Measurements from ENCODE around the gene DHRSX.
"Not testable (repeated sequence)": the region's sequence is repeated elsewhere in the genome, so short reads cannot be mapped to it uniquely, and the experiment has no call there.

Gene DHRSX

DNA sequence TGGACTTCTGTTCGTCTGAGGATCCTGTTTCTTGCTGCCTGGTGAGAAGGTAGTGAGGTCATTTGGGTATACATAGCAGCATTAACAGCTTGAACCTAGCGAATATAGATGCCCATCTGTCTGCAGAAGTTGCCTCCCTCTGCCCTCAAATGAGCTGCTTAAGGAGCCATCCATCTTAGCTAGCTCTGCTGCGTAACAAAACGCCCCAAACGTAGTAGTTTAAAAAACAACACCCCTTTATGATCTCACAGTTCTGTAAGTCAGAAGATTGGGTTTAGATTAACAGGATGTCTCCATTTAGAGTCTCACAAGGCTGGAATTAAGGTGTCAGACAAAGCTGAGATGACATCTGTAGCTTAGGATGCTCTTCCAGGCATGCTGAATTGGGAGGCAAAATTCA lies 185.3 kb downstream of the DHRSX start:
- Histone ChIP-seq H3K4me3 (ENCODE audit: insufficient read length, low read depth) (no peak overlapping the region), H3K9me3 (ENCODE audit: insufficient read depth, low read length) (peaks cover 7% of the 10 kb centered on the region; the same call in 1 of the 2 replicates), H3K4me1 (ENCODE audit: insufficient read depth, insufficient read length) (peaks cover 3% of the 10 kb centered on the region), H3K27me3 (ENCODE audit: insufficient read depth, insufficient read length) (no peaks in the 10 kb centered on the region), H3K36me3 (ENCODE audit: insufficient read depth, insufficient read length, low read length) (no peaks in the 10 kb centered on the region), H3K9ac (ENCODE audit: insufficient read length, low read depth) (no peak overlapping the region)
- no peak for DNase-seq (ENCODE audit: low read depth, low spot score)
- TF ChIP-seq SUZ12 (IDR thresholded peaks at IDR 0.05; ENCODE audit: extremely low read depth, insufficient read depth, insufficient read length), result no peak
- no peak for TF ChIP-seq YY1 (IDR thresholded peaks at IDR 0.05; ENCODE audit: insufficient read depth, insufficient read length)
- no peak for TF ChIP-seq ZNF274 (IDR thresholded peaks at IDR 0.05; ENCODE audit: low read depth, low read length)

DNA sequence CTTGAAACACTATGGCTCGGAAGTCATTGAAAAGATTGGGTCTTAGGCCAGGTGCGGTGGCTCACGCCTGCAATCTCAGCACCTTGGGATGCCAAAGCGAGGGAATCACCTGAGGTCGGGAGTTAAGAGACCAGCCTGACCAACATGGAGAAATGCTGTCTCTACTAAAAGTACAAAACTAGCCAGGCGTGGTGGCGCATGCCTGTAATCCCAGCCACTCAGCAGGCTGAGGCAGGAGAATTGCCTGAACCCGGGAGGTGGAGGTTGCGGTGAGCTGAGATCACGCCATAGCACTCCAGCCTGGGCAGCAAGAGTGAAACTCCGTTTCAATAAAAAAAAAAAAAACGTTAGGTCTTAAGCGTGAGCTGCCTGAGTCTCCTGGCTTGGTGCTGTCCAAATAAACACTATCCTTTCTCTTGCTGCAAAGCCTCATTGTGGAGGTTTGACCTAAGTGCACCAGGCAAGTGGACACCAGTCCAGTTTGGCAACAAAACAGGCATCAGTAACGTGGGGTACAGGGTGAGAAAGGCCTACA lies 185.9 kb downstream of the DHRSX start:
- Histone ChIP-seq H3K36me3 (ENCODE audit: insufficient read depth, insufficient read length, low read length) (no peaks in the 10 kb centered on the region), H3K4me3 (ENCODE audit: insufficient read length, low read depth) (no peak overlapping the region), H3K9ac (ENCODE audit: insufficient read length, low read depth) (no peak overlapping the region), H3K4me1 (ENCODE audit: insufficient read depth, insufficient read length) (peaks cover 6% of the 10 kb centered on the region), H3K27me3 (ENCODE audit: insufficient read depth, insufficient read length) (no peaks in the 10 kb centered on the region), H3K9me3 (ENCODE audit: insufficient read depth, low read length) (peaks cover 7% of the 10 kb centered on the region; the same call in 1 of the 2 replicates)
- no peak for TF ChIP-seq ZNF274 (IDR thresholded peaks at IDR 0.05; ENCODE audit: low read depth, low read length)
- TF ChIP-seq SUZ12 (IDR thresholded peaks at IDR 0.05; ENCODE audit: extremely low read depth, insufficient read depth, insufficient read length), result no peak
- TF ChIP-seq YY1 (IDR thresholded peaks at IDR 0.05; ENCODE audit: insufficient read depth, insufficient read length), result no peak
- no peak for DNase-seq (ENCODE audit: low read depth, low spot score)

DNA sequence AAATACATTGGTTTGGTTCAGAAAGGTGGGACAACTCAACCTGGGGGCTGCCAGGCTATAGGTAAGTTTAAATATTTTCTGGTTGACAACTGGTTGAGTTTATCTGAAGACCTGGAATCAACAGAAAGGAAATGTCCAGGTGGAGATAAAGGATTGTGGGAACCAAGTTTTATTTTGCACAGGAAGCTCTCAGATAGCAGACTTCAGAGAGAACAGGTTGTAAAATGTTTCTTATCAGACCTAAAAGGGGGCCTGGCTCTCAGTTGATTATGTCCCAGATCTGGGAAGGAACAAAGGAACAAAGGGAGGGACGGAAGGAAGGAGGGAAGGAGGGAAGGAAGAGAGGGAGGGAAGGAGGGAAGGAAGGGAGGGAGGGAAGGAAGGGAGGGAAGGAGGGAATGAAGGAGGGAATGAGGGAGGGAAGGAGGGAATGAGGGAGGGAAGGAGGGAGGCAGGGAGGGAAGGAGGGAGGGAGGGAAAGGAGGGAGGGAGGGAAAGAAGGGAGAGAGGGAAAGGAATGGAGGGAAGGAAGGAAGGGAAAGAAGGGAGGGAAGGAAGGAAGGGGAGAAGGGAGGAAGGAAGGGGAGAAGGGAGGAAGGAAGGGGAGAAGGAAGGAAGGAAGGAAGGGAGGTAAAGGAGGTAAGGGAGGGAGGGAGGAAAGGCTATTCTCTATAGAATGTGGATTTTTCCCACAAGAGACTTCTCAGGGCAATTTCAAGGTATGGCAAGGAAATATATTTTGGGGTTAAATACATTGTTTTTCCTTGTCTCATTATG lies 186.7 kb downstream of the DHRSX start:
- Histone ChIP-seq H3K9me3 (ENCODE audit: insufficient read depth, low read length) (peaks cover 7% of the 10 kb centered on the region; the same call in 1 of the 2 replicates), H3K4me3 (ENCODE audit: insufficient read length, low read depth) (no peak overlapping the region), H3K36me3 (ENCODE audit: insufficient read depth, insufficient read length, low read length) (no peaks in the 10 kb centered on the region), H3K27me3 (ENCODE audit: insufficient read depth, insufficient read length) (no peaks in the 10 kb centered on the region), H3K9ac (ENCODE audit: insufficient read length, low read depth) (no peak overlapping the region), H3K4me1 (ENCODE audit: insufficient read depth, insufficient read length) (peaks cover 4% of the 10 kb centered on the region)
- no peak for DNase-seq (ENCODE audit: low read depth, low spot score)
- TF ChIP-seq ZNF274 (IDR thresholded peaks at IDR 0.05; ENCODE audit: low read depth, low read length), result no peak
- TF ChIP-seq SUZ12 (IDR thresholded peaks at IDR 0.05; ENCODE audit: extremely low read depth, insufficient read depth, insufficient read length), result no peak
- no peak for TF ChIP-seq YY1 (IDR thresholded peaks at IDR 0.05; ENCODE audit: insufficient read depth, insufficient read length)

DNA sequence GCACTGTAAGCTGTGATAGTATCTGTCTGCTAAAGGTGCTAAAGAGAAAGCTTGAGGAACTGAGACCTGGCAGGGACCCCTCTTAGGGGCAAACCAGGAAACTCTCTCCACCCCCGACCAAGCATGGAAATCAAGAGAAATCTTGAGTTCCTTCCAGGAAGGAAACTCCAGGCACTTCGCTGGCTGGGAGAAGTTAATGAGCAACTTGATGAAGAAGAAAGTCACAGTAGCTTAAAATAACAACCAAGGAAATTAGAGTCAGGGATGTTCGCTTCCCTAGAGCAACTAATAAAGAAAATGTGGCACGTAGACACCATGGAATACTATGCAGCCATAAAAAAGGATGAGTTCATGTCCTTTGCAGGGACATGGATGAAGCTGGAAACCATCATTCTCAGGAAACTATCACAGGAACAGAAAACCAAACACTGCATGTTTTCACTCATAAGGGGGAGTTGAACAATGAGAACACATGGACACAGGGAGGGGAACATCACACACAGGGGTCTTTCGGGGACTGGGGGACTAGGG lies 188.7 kb downstream of the DHRSX start:
- not testable (repeated sequence) for H3K4me3 ChIP-seq (ENCODE audit: insufficient read length, low read depth); H3K36me3 ChIP-seq (ENCODE audit: insufficient read depth, insufficient read length, low read length); H3K27me3 ChIP-seq (ENCODE audit: insufficient read depth, insufficient read length); H3K4me1 ChIP-seq (ENCODE audit: insufficient read depth, insufficient read length); H3K9me3 ChIP-seq (ENCODE audit: insufficient read depth, low read length); DNase-seq (ENCODE audit: low read depth, low spot score); H3K9ac ChIP-seq (ENCODE audit: insufficient read length, low read depth)

- no peaks in the 10 kb centered on the region for H3K27me3 ChIP-seq (ENCODE audit: insufficient read depth, insufficient read length)
- DNase-seq (ENCODE audit: low read depth, low spot score), result peak; percentile 84
- TF ChIP-seq ZNF274 (IDR thresholded peaks at IDR 0.05; ENCODE audit: low read depth, low read length), result no peak
- TF ChIP-seq YY1 (IDR thresholded peaks at IDR 0.05; ENCODE audit: insufficient read depth, insufficient read length), result no peak
- TF ChIP-seq SUZ12 (IDR thresholded peaks at IDR 0.05; ENCODE audit: extremely low read depth, insufficient read depth, insufficient read length), result no peak
- H3K36me3 ChIP-seq (ENCODE audit: insufficient read depth, insufficient read length, low read length), result no peaks in the 10 kb centered on the region
- peaks cover 7% of the 10 kb centered on the region; the same call in 1 of the 2 replicates for H3K9me3 ChIP-seq (ENCODE audit: insufficient read depth, low read length)
- H3K4me1 ChIP-seq (ENCODE audit: insufficient read depth, insufficient read length), result peaks cover 4% of the 10 kb centered on the region
- H3K4me3 ChIP-seq (ENCODE audit: insufficient read length, low read depth), result no peak overlapping the region
- no peak overlapping the region for H3K9ac ChIP-seq (ENCODE audit: insufficient read length, low read depth)
Observed at GRCh38 chrX:2311501-2311900, 189.3 kb downstream of the DHRSX start.

DNA sequence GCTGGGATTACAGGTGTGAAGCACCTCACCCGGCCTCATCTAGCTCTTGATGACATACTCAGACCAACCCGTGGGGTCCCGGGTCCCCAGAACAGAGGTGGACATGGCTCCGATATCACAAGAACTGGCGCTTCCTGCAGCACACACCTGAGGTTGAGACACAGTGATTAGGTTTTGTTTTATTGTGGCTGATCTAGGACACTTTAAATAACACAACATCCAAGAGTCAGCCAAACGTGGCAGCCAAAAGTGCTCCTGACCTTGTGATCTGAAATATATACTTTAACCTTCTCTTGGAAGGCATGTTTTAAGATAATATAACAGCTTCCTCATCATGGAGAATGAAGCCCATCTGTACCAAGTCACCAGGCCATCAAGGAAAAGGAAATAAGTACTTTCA lies 198.9 kb downstream of the DHRSX start:
- Histone ChIP-seq H3K9me3 (ENCODE audit: insufficient read depth, low read length) (no peaks in the 10 kb centered on the region), H3K36me3 (ENCODE audit: insufficient read depth, insufficient read length, low read length) (no peaks in the 10 kb centered on the region), H3K4me1 (ENCODE audit: insufficient read depth, insufficient read length) (no peaks in the 10 kb centered on the region), H3K27me3 (ENCODE audit: insufficient read depth, insufficient read length) (no peaks in the 10 kb centered on the region), H3K9ac (ENCODE audit: insufficient read length, low read depth) (no peak overlapping the region), H3K4me3 (ENCODE audit: insufficient read length, low read depth) (no peak overlapping the region)
- TF ChIP-seq SUZ12 (IDR thresholded peaks at IDR 0.05; ENCODE audit: extremely low read depth, insufficient read depth, insufficient read length), result no peak
- no peak for TF ChIP-seq YY1 (IDR thresholded peaks at IDR 0.05; ENCODE audit: insufficient read depth, insufficient read length)
- no peak for TF ChIP-seq ZNF274 (IDR thresholded peaks at IDR 0.05; ENCODE audit: low read depth, low read length)
- no peak for DNase-seq (ENCODE audit: low read depth, low spot score)

DNA sequence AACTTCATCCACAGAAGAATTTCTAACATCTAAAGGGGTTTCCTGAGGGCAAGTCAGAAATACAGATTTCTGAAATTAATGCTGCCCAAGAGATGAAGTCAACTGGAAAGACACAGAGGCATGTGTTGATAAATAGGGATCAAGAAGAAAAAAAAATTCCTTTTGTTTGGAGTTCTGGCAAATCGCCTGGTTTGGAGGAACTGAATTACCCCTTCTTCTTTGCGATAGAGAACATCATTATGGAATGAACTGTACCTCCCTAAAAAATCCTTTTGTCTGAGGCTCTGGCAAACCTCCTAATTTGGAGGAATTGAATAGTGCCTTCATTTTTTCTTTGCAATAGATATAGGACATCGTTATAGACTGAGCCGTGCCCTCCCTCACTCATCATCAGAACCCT lies 200.9 kb downstream of the DHRSX start:
- no peak overlapping the region for H3K9ac ChIP-seq (ENCODE audit: insufficient read length, low read depth)
- H3K36me3 ChIP-seq (ENCODE audit: insufficient read depth, insufficient read length, low read length), result no peaks in the 10 kb centered on the region
- DNase-seq (ENCODE audit: low read depth, low spot score), result no peak

More for the DNA sequence above, 200.9 kb downstream of the DHRSX start:
- TF ChIP-seq YY1 (IDR thresholded peaks at IDR 0.05; ENCODE audit: insufficient read depth, insufficient read length) (no peak), ZNF274 (IDR thresholded peaks at IDR 0.05; ENCODE audit: low read depth, low read length) (no peak), SUZ12 (IDR thresholded peaks at IDR 0.05; ENCODE audit: extremely low read depth, insufficient read depth, insufficient read length) (no peak)
- Histone ChIP-seq H3K4me3 (ENCODE audit: insufficient read length, low read depth) (no peak overlapping the region), H3K27me3 (ENCODE audit: insufficient read depth, insufficient read length) (no peaks in the 10 kb centered on the region), H3K9me3 (ENCODE audit: insufficient read depth, low read length) (0 out of 2 replicates have a peak, but pooled peaks cover 3% of the 10 kb centered on the region), H3K4me1 (ENCODE audit: insufficient read depth, insufficient read length) (no peaks in the 10 kb centered on the region)
